DND-41 (cell line): Measurements from ENCODE around the gene BICDL2.

Experiments used
- ATAC-seq: fragments of 200-7000 bp; cut with Tn5 transposase; 3 replicates; pipeline ENCODE4 v1.9.1; 2021; ENCODE audit warnings: low read depth; ENCODE audit not compliant: insufficient read depth
- DNase-seq: peaks from one replicate; pipeline ENCODE4 v3.0.0-alpha.2; 2020
- H2AFZ ChIP-seq: 2 replicates; pipeline ENCODE4 v1.6.0; 2012; ENCODE audit warnings: low read depth, low read length
- H3K27ac ChIP-seq: 2 replicates; pipeline ENCODE4 v1.5.1; 2012; ENCODE audit warnings: low read length, inconsistent platforms
- H3K27me3 ChIP-seq: fragments of 200-600 bp; sonication (generic); 2 replicates; pipeline ENCODE4 v1.6.0; 2012; ENCODE audit warnings: low read length, mild to moderate bottlenecking, inconsistent platforms; ENCODE audit not compliant: insufficient read depth, poor library complexity
- H3K36me3 ChIP-seq: 2 replicates; pipeline ENCODE4 v1.5.1; 2012; ENCODE audit warnings: low read length, inconsistent platforms; ENCODE audit not compliant: insufficient read depth
- H3K4me1 ChIP-seq: 2 replicates; pipeline ENCODE4 v1.5.1; 2012; ENCODE audit warnings: mild to moderate bottlenecking, low read length; ENCODE audit not compliant: insufficient read depth
- H3K4me2 ChIP-seq: 2 replicates; pipeline ENCODE4 v1.6.0; 2012; ENCODE audit warnings: mild to moderate bottlenecking, moderate library complexity, low read length, inconsistent platforms; ENCODE audit not compliant: insufficient read depth
- H3K4me3 ChIP-seq, 2 experiments: fragments of 200-600 bp in 1 of 2; shearing (Covaris generic) in 1 of 2; 2 replicates each; pipeline ENCODE4 v1.5.1; 2012 to 2016; ENCODE audit warnings: inconsistent platforms in 2 of 2, low read length in 2 of 2, mild to moderate bottlenecking in 2 of 2, low read depth in 1 of 2, moderate library complexity in 1 of 2
- H3K79me2 ChIP-seq: 2 replicates; pipeline ENCODE4 v1.6.0; 2012; ENCODE audit warnings: low read length, inconsistent platforms; ENCODE audit not compliant: insufficient read depth
- H3K9ac ChIP-seq: 2 replicates; pipeline ENCODE4 v1.6.0; 2012; ENCODE audit warnings: low read depth, mild to moderate bottlenecking, inconsistent platforms, low read length, moderate library complexity
- H3K9me3 ChIP-seq: 2 replicates; pipeline ENCODE4 v1.5.1; 2012; ENCODE audit warnings: low read length, moderate library complexity, mild to moderate bottlenecking, inconsistent platforms; ENCODE audit not compliant: insufficient read depth, severe bottlenecking
- H4K20me1 ChIP-seq: 2 replicates; pipeline ENCODE4 v1.6.0; 2012; ENCODE audit warnings: low read length; ENCODE audit not compliant: insufficient read depth
- CTCF ChIP-seq: IDR thresholded peaks from 2 replicates; pipeline ENCODE4 v1.5.1; 2012; ENCODE audit warnings: borderline replicate concordance, low read length, moderate library complexity, mild to moderate bottlenecking; ENCODE audit not compliant: poor library complexity, severe bottlenecking; ENCODE audit errors: extremely low read depth
- EZH2 ChIP-seq: IDR thresholded peaks from 3 replicates; pipeline ENCODE4 v1.6.1; 2012; ENCODE audit warnings: borderline replicate concordance, low read depth, mild to moderate bottlenecking, moderate library complexity, low read length, inconsistent platforms; ENCODE audit not compliant: severe bottlenecking

The BICDL2 gene

GRCh38 chr16:2988590-2989099 lies 48.1 kb downstream of the BICDL2 start:
- DNase-seq = no peak
- TF ChIP-seq CTCF (no peak), EZH2 (no peak)
- H3K9ac ChIP-seq = no peak overlapping the region
- H3K27me3 ChIP-seq = no peaks in the 10 kb centered on the region
- H3K4me3 ChIP-seq = no peak overlapping the region
- no peaks in the 10 kb centered on the region for H3K36me3 ChIP-seq
- H3K4me2 ChIP-seq = no peak overlapping the region
- H3K9me3 ChIP-seq = no peaks in the 10 kb centered on the region
- no peak for ATAC-seq
- peaks cover 4% of the 10 kb centered on the region; the same call in 1 of the 2 replicates for H4K20me1 ChIP-seq
- no peaks in the 10 kb centered on the region for H3K79me2 ChIP-seq
- peaks cover 6% of the 10 kb centered on the region for H3K4me1 ChIP-seq
- no peak overlapping the region for H3K27ac ChIP-seq
- H2AFZ ChIP-seq = no peak overlapping the region

DNA sequence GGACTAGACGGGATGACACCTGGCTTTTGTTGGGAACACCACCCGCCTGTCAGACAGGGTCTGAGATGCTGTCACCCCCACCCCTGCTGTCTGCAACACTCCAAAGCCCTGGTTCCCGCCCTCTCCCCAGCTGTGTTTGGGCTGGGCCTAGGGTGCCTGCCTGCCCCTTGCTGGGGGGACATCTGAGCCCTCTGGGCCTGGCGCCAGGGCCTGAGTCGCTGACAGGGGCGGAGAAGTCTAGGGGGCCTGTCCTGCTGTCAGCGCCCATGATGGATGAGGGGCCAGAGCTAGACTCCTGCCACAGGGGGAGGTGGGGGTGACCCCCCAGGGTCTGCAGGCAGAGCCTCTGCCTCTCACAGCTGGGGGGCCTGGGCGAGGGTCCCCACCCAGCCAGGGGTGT lies 48.9 kb downstream of the BICDL2 start:
- Histone ChIP-seq H3K27ac (no peak overlapping the region), H4K20me1 (peaks cover 1% of the 10 kb centered on the region; the same call in 1 of the 2 replicates), H3K4me2 (no peak overlapping the region), H3K9ac (no peak overlapping the region), H3K4me1 (peaks cover 13% of the 10 kb centered on the region), H3K9me3 (no peaks in the 10 kb centered on the region), H3K36me3 (no peaks in the 10 kb centered on the region), H3K79me2 (no peaks in the 10 kb centered on the region), H3K27me3 (no peaks in the 10 kb centered on the region), H2AFZ (no peak overlapping the region), H3K4me3 (no peak overlapping the region)
- TF ChIP-seq EZH2 = no peak
- no peak for TF ChIP-seq CTCF
- no peak for DNase-seq
- ATAC-seq = no peak

- H3K27me3 ChIP-seq = no peaks in the 10 kb centered on the region
- H3K36me3 ChIP-seq = no peaks in the 10 kb centered on the region
- no peak for DNase-seq
- TF ChIP-seq EZH2 = no peak
- H3K4me1 ChIP-seq = peaks cover 13% of the 10 kb centered on the region
- H4K20me1 ChIP-seq = no peaks in the 10 kb centered on the region
- no peak overlapping the region for H3K4me2 ChIP-seq
- H3K9ac ChIP-seq = no peak overlapping the region
- no peaks in the 10 kb centered on the region for H3K79me2 ChIP-seq
- H3K27ac ChIP-seq = no peak overlapping the region
- H3K4me3 ChIP-seq = no peak overlapping the region
- no peaks in the 10 kb centered on the region for H3K9me3 ChIP-seq
- ATAC-seq = no peak
- no peak overlapping the region for H2AFZ ChIP-seq
These were observed 49.5 kb downstream of the BICDL2 start for GRCh38 chr16:2987286-2987685.

- H3K9me3 ChIP-seq = no peaks in the 10 kb centered on the region
- ATAC-seq (no peak), DNase-seq (no peak)
- H4K20me1 ChIP-seq = no peaks in the 10 kb centered on the region
- H3K36me3 ChIP-seq = no peaks in the 10 kb centered on the region
- H3K4me2 ChIP-seq = no peak overlapping the region
- no peak overlapping the region for H3K27ac ChIP-seq
- H3K4me3 ChIP-seq = no peak overlapping the region
- H3K9ac ChIP-seq = no peak overlapping the region
- no peak overlapping the region for H2AFZ ChIP-seq
- TF ChIP-seq EZH2 (no peak), CTCF (no peak)
- no peaks in the 10 kb centered on the region for H3K79me2 ChIP-seq
- peaks cover 16% of the 10 kb centered on the region for H3K4me1 ChIP-seq
- no peaks in the 10 kb centered on the region for H3K27me3 ChIP-seq
These were observed 50.0 kb downstream of the BICDL2 start for GRCh38 chr16:2986623-2987188.
